NB4 (cell line): ENCODE data around the gene RAB3IL1.

ENCODE experiments used
- CTCF ChIP-seq: IDR thresholded peaks from one replicate; pipeline ENCODE4 v1.5.1; 2012; ENCODE audit warnings: low read depth, low read length
- MAX ChIP-seq: IDR thresholded peaks from 2 replicates; pipeline ENCODE4 v1.6.1; 2011; ENCODE audit warnings: low read depth, low read length
- POLR2A ChIP-seq: IDR thresholded peaks from 2 replicates; pipeline ENCODE4 v1.6.1; 2011; ENCODE audit warnings: mild to moderate bottlenecking; ENCODE audit not compliant: insufficient read length; ENCODE audit errors: extremely low read depth

GRCh38 chr11:61847914-61848581 lies 69.3 kb downstream of the RAB3IL1 start:
- no peak for TF ChIP-seq CTCF
- no peak for TF ChIP-seq MAX
- TF ChIP-seq POLR2A = no peak
